H1 (cell line): ENCODE data around the gene FREM1. TPM values are rescaled to one million over a fixed set of nuclear protein-coding genes. Genes with fewer than 3 reads are reported as not detected.

ENCODE experiments used
- CTCF ChIA-PET: fragments of 300-600 bp; sonication (Branson Sonifier 250); formaldehyde crosslinking; loops from one replicate; lab custom pipeline; 2021; ENCODE audit not compliant: partially characterized antibody; lab: Charles Lee
- POLR2A ChIA-PET: fragments of 300-600 bp; sonication (Branson Sonifier 250); formaldehyde crosslinking; loops from one replicate; lab custom pipeline; 2021; ENCODE audit warnings: inconsistent platforms; ENCODE audit not compliant: partially characterized antibody; lab: Charles Lee
- DNase-seq, 2 experiments: peaks; one replicate each; pipeline versions ENCODE4 v3.0.0 to v3.0.0-alpha.2; 2010 to 2022; ENCODE audit warnings: low spot score in 2 of 2, low read depth in 1 of 2, mixed read lengths in 1 of 2
- FAIRE-seq: peaks from 2 replicates; lab custom pipeline; 2011; peaks lifted over from hg19 to GRCh38; lab: Jason Lieb, UNC
- H2AFZ ChIP-seq: 2 replicates; pipeline ENCODE4 v1.8.1; 2012; ENCODE audit warnings: low read length, inconsistent platforms
- H2AK5ac ChIP-seq: 2 replicates; pipeline ENCODE4 v1.6.1; 2013; ENCODE audit warnings: low read depth, low read length
- H2BK120ac ChIP-seq: replicated peaks from 2 replicates; pipeline ENCODE3; 2013; ENCODE audit warnings: low read depth, low read length, inconsistent platforms
- H2BK12ac ChIP-seq: 2 replicates; pipeline ENCODE4 v1.6.1; 2013; ENCODE audit warnings: low read depth, low read length
- H2BK15ac ChIP-seq: 2 replicates; pipeline ENCODE4 v1.6.1; 2013; ENCODE audit warnings: low read length
- H2BK20ac ChIP-seq: 2 replicates; pipeline ENCODE4 v1.6.1; 2013; ENCODE audit warnings: low read length
- H2BK5ac ChIP-seq: 2 replicates; pipeline ENCODE4 v1.6.1; 2013; ENCODE audit warnings: low read depth, low read length
- H3K14ac ChIP-seq: 2 replicates; pipeline ENCODE4 v1.6.1; 2013; ENCODE audit warnings: inconsistent platforms; ENCODE audit not compliant: insufficient read length
- H3K18ac ChIP-seq: 2 replicates; pipeline ENCODE4 v1.6.1; 2013; ENCODE audit warnings: low read length; ENCODE audit errors: extremely low read depth
- H3K23ac ChIP-seq: 2 replicates; pipeline ENCODE4 v1.6.1; 2013; ENCODE audit warnings: inconsistent platforms; ENCODE audit not compliant: insufficient read length
- H3K23me2 ChIP-seq: 2 replicates; pipeline ENCODE4 v1.6.1; 2013; ENCODE audit warnings: low read depth, low read length
- H3K27ac ChIP-seq: 2 replicates; pipeline ENCODE4 v1.6.1; 2011; ENCODE audit warnings: low read depth, low read length, inconsistent platforms
- H3K27me3 ChIP-seq, 4 experiments: replicated peaks in 1 of 4; 1 replicate in 1 of 4; 2 replicates in 3 of 4; pipeline versions ENCODE4 v1.6.1 to v1.8.1; 2011 to 2013; ENCODE audit warnings: low read length in 3 of 4, mild to moderate bottlenecking in 3 of 4, inconsistent platforms in 2 of 4, mixed read lengths in 2 of 4, moderate library complexity in 1 of 4; ENCODE audit not compliant: control insufficient read depth in 3 of 4, insufficient read depth in 3 of 4; ENCODE audit errors: extremely low read depth in 1 of 4
- H3K36me3 ChIP-seq, 4 experiments: 2 replicates each; pipeline versions ENCODE4 v1.6.1 to v1.8.1; 2011 to 2013; ENCODE audit warnings: mild to moderate bottlenecking in 4 of 4, low read length in 3 of 4, moderate library complexity in 2 of 4, control low read depth in 1 of 4, inconsistent platforms in 1 of 4; ENCODE audit not compliant: insufficient read depth in 4 of 4, control insufficient read depth in 2 of 4
- H3K4ac ChIP-seq: replicated peaks from 2 replicates; pipeline ENCODE3; 2013; ENCODE audit warnings: low read length, low read depth, mixed read lengths, inconsistent platforms; ENCODE audit not compliant: insufficient read length
- H3K4me1 ChIP-seq, 4 experiments: replicated peaks in 1 of 4; 1 replicate in 1 of 4; 2 replicates in 3 of 4; pipeline versions ENCODE4 v1.6.1 to v1.8.1; 2011 to 2013; ENCODE audit warnings: low read length in 3 of 4, inconsistent platforms in 2 of 4, mixed read lengths in 1 of 4; ENCODE audit not compliant: insufficient read depth in 4 of 4, control insufficient read depth in 3 of 4
- H3K4me2 ChIP-seq, 2 experiments: 2 replicates each; pipeline versions ENCODE4 v1.6.1 to v1.8.1; 2011 to 2013; ENCODE audit warnings: low read depth in 2 of 2, low read length in 2 of 2, control low read depth in 1 of 2, inconsistent platforms in 1 of 2, mild to moderate bottlenecking in 1 of 2; ENCODE audit not compliant: insufficient read depth in 1 of 2
- H3K4me3 ChIP-seq, 4 experiments: fragments of 200-600, 300-600 bp in 1 of 4; sonication (generic), shearing (Covaris generic), sonication (Bioruptor Twin) in 1 of 4; 2 replicates each; pipeline versions ENCODE4 v1.5.1 to v1.8.1; 2011 to 2016; ENCODE audit warnings: low read length in 4 of 4, low read depth in 3 of 4, control low read depth in 2 of 4, inconsistent platforms in 2 of 4, mild to moderate bottlenecking in 2 of 4, mixed read lengths in 1 of 4, moderate library complexity in 1 of 4; ENCODE audit not compliant: insufficient read depth in 2 of 4; ENCODE audit errors: extremely low read depth in 1 of 4
- H3K56ac ChIP-seq: replicated peaks from 2 replicates; pipeline ENCODE3; 2013; ENCODE audit warnings: low read depth, mild to moderate bottlenecking, mixed read lengths, low read length, inconsistent platforms; ENCODE audit not compliant: insufficient read length
- H3K79me1 ChIP-seq: 2 replicates; pipeline ENCODE4 v1.6.1; 2013; ENCODE audit warnings: low read depth, low read length, control low read depth
- H3K79me2 ChIP-seq, 2 experiments: 2 replicates each; pipeline versions ENCODE4 v1.6.1 to v1.8.1; 2012 to 2013; ENCODE audit warnings: low read length in 2 of 2, mild to moderate bottlenecking in 2 of 2, inconsistent platforms in 1 of 2; ENCODE audit not compliant: insufficient read depth in 2 of 2, control insufficient read depth in 1 of 2
- H3K9ac ChIP-seq, 4 experiments: replicated peaks in 1 of 4; 1 replicate in 1 of 4; 2 replicates in 3 of 4; pipeline versions ENCODE4 v1.6.1 to v1.8.1; 2011 to 2013; ENCODE audit warnings: low read depth in 3 of 4, low read length in 3 of 4, control low read depth in 2 of 4, mild to moderate bottlenecking in 2 of 4, moderate library complexity in 2 of 4, inconsistent platforms in 1 of 4; ENCODE audit errors: extremely low read depth in 1 of 4
- H3K9me3 ChIP-seq, 2 experiments: 2 replicates each; pipeline versions ENCODE4 v1.6.1 to v1.8.1; 2012 to 2013; ENCODE audit warnings: mild to moderate bottlenecking in 2 of 2, moderate library complexity in 2 of 2, control low read depth in 1 of 2, inconsistent platforms in 1 of 2, low read depth in 1 of 2, low read length in 1 of 2, mixed read lengths in 1 of 2; ENCODE audit not compliant: insufficient read depth in 2 of 2
- H4K20me1 ChIP-seq, 2 experiments: replicated peaks in 1 of 2; 2 replicates each; pipeline versions ENCODE3 to v1.8.1; 2011 to 2013; ENCODE audit warnings: inconsistent platforms in 2 of 2, low read length in 2 of 2, mild to moderate bottlenecking in 1 of 2; ENCODE audit not compliant: insufficient read depth in 2 of 2, control insufficient read depth in 1 of 2
- H4K5ac ChIP-seq: 2 replicates; pipeline ENCODE4 v1.6.1; 2013; ENCODE audit warnings: low read length, low read depth, mixed read lengths, inconsistent platforms; ENCODE audit not compliant: insufficient read length
- H4K8ac ChIP-seq: 2 replicates; pipeline ENCODE4 v1.8.0; 2013; ENCODE audit warnings: mild to moderate bottlenecking, moderate library complexity, low read length, inconsistent platforms; ENCODE audit not compliant: insufficient read depth; ENCODE audit errors: extremely low read depth
- H4K91ac ChIP-seq: replicated peaks from 2 replicates; pipeline ENCODE3; 2013; ENCODE audit warnings: low read length, mixed read lengths, inconsistent platforms; ENCODE audit not compliant: insufficient read length
- ASH2L ChIP-seq: fragments of 200-600, 300-600 bp; sonication (generic); IDR thresholded peaks from one replicate; pipeline ENCODE4 v1.7.1; 2017; ENCODE audit warnings: low read length
- CHD1 ChIP-seq: IDR thresholded peaks from 2 replicates; pipeline ENCODE4 v1.6.1; 2012; ENCODE audit warnings: low read depth, low read length, improper control_type of control experiment
- CTBP2 ChIP-seq: IDR thresholded peaks from 2 replicates; pipeline ENCODE4 v1.7.0; 2011; ENCODE audit warnings: borderline replicate concordance, mild to moderate bottlenecking, moderate library complexity, mixed read lengths, low read length; ENCODE audit not compliant: insufficient read depth, insufficient read length
- KDM5A ChIP-seq: fragments of 200-600 bp; IDR thresholded peaks from 2 replicates; pipeline ENCODE4 v1.7.1; 2012; ENCODE audit warnings: mild to moderate bottlenecking, low read length, inconsistent platforms, mixed read lengths
- POU5F1 ChIP-seq: IDR thresholded peaks from 2 replicates; pipeline ENCODE4 v1.6.1; 2011; ENCODE audit warnings: low read depth, mild to moderate bottlenecking, low read length, moderate library complexity
- RAD21 ChIP-seq, 2 experiments: IDR thresholded peaks in 1 of 2; conservative IDR thresholded peaks in 1 of 2; 2 replicates each; pipeline ENCODE4 v1.6.1; 2011; ENCODE audit warnings: low read depth in 2 of 2, low read length in 2 of 2, improper control_type of control experiment in 1 of 2, inconsistent platforms in 1 of 2, mild to moderate bottlenecking in 1 of 2, moderate library complexity in 1 of 2
- RFX5 ChIP-seq: IDR thresholded peaks from 2 replicates; pipeline ENCODE4 v1.6.1; 2011; ENCODE audit warnings: low read depth, low read length, improper control_type of control experiment, borderline replicate concordance
- SAP30 ChIP-seq: fragments of 300-600 bp; sonication (generic); IDR thresholded peaks from 2 replicates; pipeline ENCODE4 v1.7.1; 2012; ENCODE audit warnings: low read length, moderate library complexity, mild to moderate bottlenecking, inconsistent platforms; ENCODE audit not compliant: insufficient read depth, insufficient replicate concordance
- SIRT6 ChIP-seq: IDR thresholded peaks from one replicate; pipeline ENCODE4 v1.7.1; 2012; ENCODE audit warnings: low read length, inconsistent platforms
- SIX5 ChIP-seq: IDR thresholded peaks from 2 replicates; pipeline ENCODE4 v1.6.1; 2011; ENCODE audit warnings: mild to moderate bottlenecking, low read depth, low read length
- SP2 ChIP-seq: IDR thresholded peaks from 2 replicates; pipeline ENCODE4 v1.6.1; 2012; ENCODE audit warnings: mild to moderate bottlenecking, low read length, inconsistent platforms
- SRF ChIP-seq: IDR thresholded peaks from 2 replicates; pipeline ENCODE4 v1.6.1; 2011; ENCODE audit warnings: mild to moderate bottlenecking, low read depth, low read length, moderate library complexity
- TAF7 ChIP-seq: optimal IDR thresholded peaks from 2 replicates; pipeline ENCODE3; 2011; ENCODE audit warnings: low read depth, mild to moderate bottlenecking, inconsistent platforms, low read length, moderate library complexity, borderline replicate concordance
- USF2 ChIP-seq: IDR thresholded peaks from 2 replicates; pipeline ENCODE4 v1.6.1; 2011; ENCODE audit warnings: low read length, improper control_type of control experiment
- WGBS, 2 experiments: shearing (Covaris generic) in 1 of 2; methylation state at CpG; one replicate each; pipeline versions ENCODE4 v1.1.6 to v1.1.7; 2013 to 2015; ENCODE audit warnings: low lambda C conversion rate in 2 of 2, mixed read lengths in 2 of 2, inconsistent platforms in 1 of 2, low coverage in 1 of 2, missing lambda C conversion rate in 1 of 2; ENCODE audit not compliant: insufficient replicate concordance in 2 of 2, insufficient coverage in 1 of 2, insufficient read length in 1 of 2; ENCODE audit errors: extremely low coverage in 1 of 2, missing lambda C conversion rate in 1 of 2; 5-methylcytosine and 5-hydroxymethylcytosine counted together
- polyA plus RNA-seq, 7 experiments: library from polyadenylated mRNA; depleted of rRNA in 3 of 7; stranded (reverse) in 5 of 7; unstranded in 2 of 7; fragments of >200 nt in 5 of 7; fragments of 200-250 nt in 2 of 7; gene quantifications; 1 replicate in 5 of 7; 2 replicates in 1 of 7; 4 replicates in 1 of 7; pipeline versions ENCODE4 v1.2.1 to v1.2.3, GENCODE V29; 2011 to 2013; ENCODE audit warnings: missing spikeins in 2 of 7, mixed read lengths in 2 of 7
- total RNA-seq: library from RNA; stranded (reverse); fragmentation: NEBNext Ultra II Directional; extraction: Animal tissue kit (Norgen Biotek cat#: 25700); gene quantifications from 2 replicates; pipeline ENCODE4 v1.2.1, GENCODE V29; 2021

Gene FREM1
- total and polyA plus RNA-seq, 2 of the 8 experiments (the other 6 are each of a cell fraction or from before 2014, with no cell fraction given), result 2.6 to 3.1 TPM

- no peak overlapping the region for H2BK5ac ChIP-seq
- H4K5ac ChIP-seq, result no peak overlapping the region
- H3K14ac ChIP-seq, result no peak overlapping the region
- no peak overlapping the region for H3K4ac ChIP-seq
- H3K4me1 ChIP-seq, result no peaks in the 10 kb centered on the region; a peak in 1 of 7 replicates
- no peak overlapping the region for H2AK5ac ChIP-seq
- no peak overlapping the region for H3K18ac ChIP-seq
- no peak overlapping the region for H2BK15ac ChIP-seq
- no peak overlapping the region for H3K23ac ChIP-seq
- no peaks in the 10 kb centered on the region for H3K79me2 ChIP-seq
- no peak overlapping the region for H3K56ac ChIP-seq
- H3K9ac ChIP-seq, result no peak overlapping the region
- no peak overlapping the region for H3K4me2 ChIP-seq
- WGBS, 2 experiments, result 90% methylated on average over 2 of the region's 2 CpGs; no CpG with 5 or more reads in 1 of the 2 experiments
- no peak overlapping the region for H2AFZ ChIP-seq
- no peak overlapping the region for H4K8ac ChIP-seq
- H3K79me1 ChIP-seq, result no peaks in the 10 kb centered on the region
- H2BK12ac ChIP-seq, result no peak overlapping the region
- DNase-seq (no peak), FAIRE-seq (no peak)
- no peaks in the 10 kb centered on the region for H3K27me3 ChIP-seq
- no peaks in the 10 kb centered on the region for H3K9me3 ChIP-seq
- H4K91ac ChIP-seq, result no peak overlapping the region
- no peak overlapping the region for H2BK20ac ChIP-seq
- no peak overlapping the region for H3K27ac ChIP-seq
- no peak overlapping the region for H3K4me3 ChIP-seq
- peaks cover 2% of the 10 kb centered on the region; the same call in 1 of the 2 replicates for H3K23me2 ChIP-seq
- no peak overlapping the region for H2BK120ac ChIP-seq
- CTCF ChIA-PET, result no interaction called here
- POLR2A ChIA-PET, result no interaction called here
- H4K20me1 ChIP-seq, result no peaks in the 10 kb centered on the region
- no peaks in the 10 kb centered on the region for H3K36me3 ChIP-seq
- TF ChIP-seq RAD21 (IDR thresholded peaks at IDR 0.05 in 1 of 2, conservative IDR thresholded peaks at IDR 0.05 in 1 of 2; ENCODE audit: low read depth in 2 of 2, low read length in 2 of 2), result no peak
- no peak for TF ChIP-seq SAP30
- no peak for TF ChIP-seq SIX5
- TF ChIP-seq RFX5, result no peak
- no peak for TF ChIP-seq SIRT6
- no peak for TF ChIP-seq TAF7
- no peak for TF ChIP-seq SP2
- no peak for TF ChIP-seq KDM5A
- no peak for TF ChIP-seq CHD1
- TF ChIP-seq POU5F1, result no peak
- TF ChIP-seq USF2, result no peak
- TF ChIP-seq CTBP2, result no peak
- TF ChIP-seq ASH2L, result no peak
- TF ChIP-seq SRF, result no peak
Observed at GRCh38 chr9:14956208-14956607, 46.0 kb upstream of the FREM1 start.
